Spleen (tissue), 7 donors: ENCODE data around the gene CNTN5.

ENCODE experiments used
- CTCF ChIP-seq, 11 experiments: fragments of 200-600 bp in 7 of 11; fragments of 450-650 bp in 4 of 11; sonication (generic) in 4 of 11; IDR thresholded peaks in 8 of 11; conservative IDR thresholded peaks in 3 of 11; 1 replicate in 7 of 11; 2 replicates in 4 of 11; pipeline versions ENCODE4 v1.4.0 to v1.8.0; 2016 to 2021; ENCODE audit warnings: antibody characterized with exemption in 11 of 11, inconsistent platforms in 4 of 11, mild to moderate bottlenecking in 1 of 11
- POLR2AphosphoS5 ChIP-seq, 3 donors: sonication (generic); formaldehyde crosslinking; IDR thresholded peaks; one replicate each; pipeline ENCODE4 v1.5.1; 2017; ENCODE audit warnings: antibody characterized with exemption in 3 of 3
- donor health status: DM: no; HTN: no; CAD: no; lungs with moderate emphysema.
- donor health status: DM: no; HTN: no; CAD: no.
- donor health status: DM: no; HTN: no; CAD: no.

- TF ChIP-seq CTCF (IDR thresholded peaks at IDR 0.05 in 8 of 11, conservative IDR thresholded peaks at IDR 0.05 in 3 of 11): no peak
- no peak for TF ChIP-seq POLR2AphosphoS5 (IDR thresholded peaks at IDR 0.05)
Measured at GRCh38 chr11:99080154-99080553, 59.4 kb downstream of the CNTN5 start.
